Colonic mucosa (tissue), 4 donors: ENCODE data around the gene SLIT1. TPM values are rescaled to one million over a fixed set of nuclear protein-coding genes. Genes with fewer than 3 reads are reported as not detected.

Experiments
- DNase-seq: peaks from one replicate; pipeline ENCODE4 v3.0.0-alpha.2; 2020
- H3K27ac ChIP-seq: fragments of 200-600 bp; one replicate; pipeline ENCODE4 v1.8.0; 2021
- H3K27me3 ChIP-seq: fragments of 200-600 bp; one replicate; pipeline ENCODE4 v1.8.0; 2021
- H3K36me3 ChIP-seq: fragments of 200-600 bp; one replicate; pipeline ENCODE4 v1.8.0; 2021
- H3K4me1 ChIP-seq: fragments of 200-600 bp; one replicate; pipeline ENCODE4 v1.8.0; 2021; ENCODE audit warnings: mild to moderate bottlenecking
- H3K4me3 ChIP-seq: fragments of 200-600 bp; one replicate; pipeline ENCODE4 v1.8.0; 2021
- H3K9ac ChIP-seq, 2 donors: one replicate each; pipeline ENCODE4 v1.7.0; 2013; ENCODE audit warnings: control low read depth in 2 of 2, low read depth in 2 of 2, low read length in 2 of 2
- H3K9me3 ChIP-seq: fragments of 200-600 bp; one replicate; pipeline ENCODE4 v1.8.0; 2021
- intact Hi-C: fragments of 100-400 bp; cut with DNase I; formaldehyde crosslinking; loops from one replicate; pipeline ENCODE4 v1.14.1; 2022
- total RNA-seq, 2 donors: library from RNA; stranded (reverse); fragmentation: NEBNext Ultra II Directional in 1 of 2; extraction: Animal tissue kit (Norgen Biotek cat#: 25700) in 1 of 2; gene quantifications; one replicate each; pipeline ENCODE4 v1.2.1, GENCODE V29; 2021
- TF ChIP-seq, protein P1 (sequence below): fragments of 200-600 bp; IDR thresholded peaks from one replicate; pipeline ENCODE4 v1.8.0; 2022; ENCODE audit warnings: antibody characterized with exemption, mild to moderate bottlenecking
- donor health status: healthy.
- donor health status: DM: no; HTN: no; CAD: no.
- donor health status: DM: no; HTN: no; CAD: no.

SLIT1 gene
- total RNA-seq, 2 donors from 2014 or later: 0.17 to 0.24 TPM

DNA sequence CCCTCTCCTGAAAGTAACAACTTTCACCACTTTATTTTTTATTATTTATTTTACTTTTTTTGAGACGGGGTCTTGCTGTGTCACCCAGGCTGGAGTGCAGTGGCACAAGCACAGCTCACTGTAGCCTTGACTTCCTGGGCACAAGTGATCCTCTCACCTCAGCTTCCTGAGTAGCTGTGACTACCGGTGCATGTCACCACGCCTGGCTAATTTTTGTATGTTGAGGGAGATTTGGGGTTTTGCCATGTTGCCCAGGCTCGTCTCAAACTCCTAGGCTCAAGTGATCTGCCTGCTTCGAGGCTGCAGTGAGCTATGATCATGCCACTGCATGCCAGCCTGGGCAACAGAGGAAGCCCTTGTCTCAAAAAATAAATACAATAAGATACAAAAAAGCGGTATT, 14.9 kb upstream of the SLIT1 start:
- no peaks in the 10 kb centered on the region for H3K36me3 ChIP-seq
- peaks cover 8% of the 10 kb centered on the region for H3K27me3 ChIP-seq
- peaks cover 6% of the 10 kb centered on the region for H3K4me1 ChIP-seq
- TF ChIP-seq, protein P1, sequence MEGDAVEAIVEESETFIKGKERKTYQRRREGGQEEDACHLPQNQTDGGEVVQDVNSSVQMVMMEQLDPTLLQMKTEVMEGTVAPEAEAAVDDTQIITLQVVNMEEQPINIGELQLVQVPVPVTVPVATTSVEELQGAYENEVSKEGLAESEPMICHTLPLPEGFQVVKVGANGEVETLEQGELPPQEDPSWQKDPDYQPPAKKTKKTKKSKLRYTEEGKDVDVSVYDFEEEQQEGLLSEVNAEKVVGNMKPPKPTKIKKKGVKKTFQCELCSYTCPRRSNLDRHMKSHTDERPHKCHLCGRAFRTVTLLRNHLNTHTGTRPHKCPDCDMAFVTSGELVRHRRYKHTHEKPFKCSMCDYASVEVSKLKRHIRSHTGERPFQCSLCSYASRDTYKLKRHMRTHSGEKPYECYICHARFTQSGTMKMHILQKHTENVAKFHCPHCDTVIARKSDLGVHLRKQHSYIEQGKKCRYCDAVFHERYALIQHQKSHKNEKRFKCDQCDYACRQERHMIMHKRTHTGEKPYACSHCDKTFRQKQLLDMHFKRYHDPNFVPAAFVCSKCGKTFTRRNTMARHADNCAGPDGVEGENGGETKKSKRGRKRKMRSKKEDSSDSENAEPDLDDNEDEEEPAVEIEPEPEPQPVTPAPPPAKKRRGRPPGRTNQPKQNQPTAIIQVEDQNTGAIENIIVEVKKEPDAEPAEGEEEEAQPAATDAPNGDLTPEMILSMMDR: no peak
- no peaks in the 10 kb centered on the region for H3K9me3 ChIP-seq
- no peak overlapping the region for H3K4me3 ChIP-seq
- no peak overlapping the region for H3K9ac ChIP-seq
- H3K27ac ChIP-seq: no peak overlapping the region
- no peak for DNase-seq
- intact Hi-C loops: no loop called here

DNA sequence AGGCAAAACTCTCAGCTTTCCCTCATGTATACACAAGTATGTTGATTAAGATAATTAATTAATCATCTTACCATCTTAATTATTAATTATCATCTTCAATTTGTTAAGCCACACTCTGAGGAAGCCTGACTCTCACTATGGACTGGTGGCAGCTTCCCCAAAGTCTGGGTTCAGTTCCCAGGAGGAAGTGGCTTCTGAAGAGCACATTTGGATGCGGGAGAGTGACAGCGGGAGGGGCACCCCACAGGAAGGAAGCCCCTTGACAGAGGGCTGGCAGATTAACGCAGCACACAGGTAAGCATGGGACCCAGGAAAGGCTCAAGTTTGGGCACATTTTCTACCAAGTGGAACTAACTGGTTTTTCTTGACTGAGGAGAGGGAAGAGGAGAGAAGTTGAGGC, 13.4 kb upstream of the SLIT1 start:
- H3K9ac ChIP-seq: no peak overlapping the region
- H3K4me1 ChIP-seq: peaks cover 6% of the 10 kb centered on the region
- intact Hi-C loops: no loop called here
- no peak overlapping the region for H3K27ac ChIP-seq
- DNase-seq: no peak
- peaks cover 13% of the 10 kb centered on the region for H3K27me3 ChIP-seq
- no peaks in the 10 kb centered on the region for H3K36me3 ChIP-seq
- H3K9me3 ChIP-seq: no peaks in the 10 kb centered on the region
- H3K4me3 ChIP-seq: no peak overlapping the region
- TF ChIP-seq, protein P1: no peak

DNA sequence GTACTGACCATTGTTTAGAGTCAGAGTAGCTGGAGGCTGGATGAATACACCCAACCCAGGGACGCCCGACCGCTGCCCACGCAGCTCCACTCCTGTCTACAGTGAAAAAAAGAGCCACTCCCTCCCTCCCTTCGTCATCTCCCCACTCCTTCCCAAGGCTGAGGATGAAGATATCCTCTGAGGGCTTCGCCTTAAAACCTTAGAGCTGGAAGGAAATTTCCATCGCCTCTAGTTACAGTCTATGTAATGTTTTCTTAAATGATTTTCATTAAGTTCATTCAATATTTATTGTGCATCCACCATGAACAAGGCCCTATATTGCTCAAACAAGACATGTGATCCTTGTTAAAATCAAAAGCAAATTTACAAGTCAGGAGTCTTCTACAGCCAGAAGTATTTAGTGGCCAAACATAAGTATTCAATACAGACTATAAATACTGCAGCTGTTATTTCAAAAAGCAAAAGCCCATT, 11.3 kb upstream of the SLIT1 start:
- Histone ChIP-seq H3K4me1 (peaks cover 6% of the 10 kb centered on the region), H3K9ac (no peak overlapping the region), H3K36me3 (no peaks in the 10 kb centered on the region), H3K9me3 (no peaks in the 10 kb centered on the region), H3K27me3 (peaks cover 13% of the 10 kb centered on the region), H3K4me3 (no peak overlapping the region), H3K27ac (no peak overlapping the region)
- intact Hi-C loops: no loop called here
- TF ChIP-seq, protein P1: no peak
- no peak for DNase-seq

DNA sequence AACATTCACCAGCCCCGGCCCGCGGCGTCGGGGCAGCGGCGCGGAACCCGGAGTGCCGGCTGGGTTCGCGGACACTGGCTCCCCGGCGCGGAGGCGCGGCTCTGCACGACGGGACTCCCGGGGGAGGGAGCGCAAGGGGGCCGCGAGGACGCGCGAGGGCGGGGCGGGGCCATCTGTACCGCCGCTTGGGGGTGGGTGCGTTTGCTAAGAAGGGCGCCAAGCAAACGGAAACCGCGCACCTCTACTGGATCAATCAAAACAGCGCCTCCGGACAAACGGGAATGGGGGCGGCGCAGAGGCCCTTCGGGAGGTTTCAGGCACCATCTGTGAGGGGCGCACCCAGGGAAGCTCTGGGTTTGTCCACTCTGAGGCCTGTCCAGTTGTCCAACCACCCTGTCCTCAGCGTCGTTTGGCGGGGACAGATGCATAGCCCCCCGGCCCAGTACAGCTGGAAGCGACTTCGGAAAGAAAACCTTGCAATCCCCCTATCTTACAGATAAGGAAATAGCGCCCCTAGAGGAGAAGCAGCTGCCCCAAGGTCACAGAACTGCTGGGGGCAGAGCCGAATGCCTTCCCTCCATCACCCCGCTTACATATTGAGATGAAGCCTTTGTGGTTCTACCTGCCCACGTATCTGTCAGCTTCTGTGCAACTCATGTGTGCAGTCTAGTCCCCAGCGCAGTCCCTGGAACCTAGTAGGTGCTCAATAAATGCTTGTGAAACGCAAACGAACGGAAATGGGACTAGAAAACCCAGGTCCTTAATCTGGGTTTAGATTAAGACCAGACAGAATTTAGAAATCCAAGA, 10.7 kb upstream of the SLIT1 start:
- Histone ChIP-seq H3K4me1 (peaks cover 6% of the 10 kb centered on the region), H3K4me3 (peak overlapping the region; percentile 37), H3K27me3 (peaks cover 13% of the 10 kb centered on the region), H3K36me3 (no peaks in the 10 kb centered on the region), H3K9me3 (no peaks in the 10 kb centered on the region), H3K27ac (no peak overlapping the region), H3K9ac (peak overlapping the region in 1 of 2 donors; percentile 12)
- TF ChIP-seq, protein P1: peak; percentile 64
- intact Hi-C loops: no loop called here
- peak; percentile 58 for DNase-seq

DNA sequence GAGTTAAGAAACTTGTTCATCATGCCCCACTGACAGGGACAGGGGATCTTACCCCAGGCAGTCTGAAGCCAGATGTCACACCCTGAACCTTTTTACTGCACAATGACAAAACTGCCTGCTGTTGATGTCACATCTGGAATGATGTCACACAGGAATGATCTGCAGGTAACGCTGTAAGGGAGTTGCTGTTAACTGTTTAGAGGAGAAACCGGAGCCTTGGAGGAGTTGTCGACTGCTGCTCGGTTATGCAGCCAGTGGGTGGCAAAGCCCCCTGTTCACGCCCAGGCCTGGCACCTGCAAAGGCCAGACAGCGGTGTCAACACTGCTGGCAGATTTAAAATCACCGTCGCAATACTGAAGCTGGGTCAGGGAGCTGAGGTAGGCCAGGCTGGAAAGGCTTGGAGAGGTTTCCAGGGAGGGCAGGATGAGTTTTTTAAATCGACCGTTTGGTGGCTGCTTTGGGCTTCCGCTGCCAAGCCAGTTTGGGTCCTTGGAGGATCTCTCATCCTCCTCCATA, 10.0 kb upstream of the SLIT1 start:
- H3K4me1 ChIP-seq: peaks cover 6% of the 10 kb centered on the region
- intact Hi-C loops: no loop called here
- H3K27ac ChIP-seq: no peak overlapping the region
- H3K27me3 ChIP-seq: peaks cover 13% of the 10 kb centered on the region
- H3K9me3 ChIP-seq: no peaks in the 10 kb centered on the region
- no peak for DNase-seq
- TF ChIP-seq, protein P1: no peak
- peak overlapping the region; percentile 37 for H3K4me3 ChIP-seq
- H3K36me3 ChIP-seq: no peaks in the 10 kb centered on the region
- H3K9ac ChIP-seq: peak overlapping the region in 1 of 2 donors; percentile 12
